HepG2 (cell line): Measurements from ENCODE around the gene HERC4. TPM values are rescaled to one million over a fixed set of nuclear protein-coding genes. Genes with fewer than 3 reads are reported as not detected.
"Not testable (repeated sequence)": the region's sequence is repeated elsewhere in the genome, so short reads cannot be mapped to it uniquely, and the experiment has no call there.

Experiments
- ATAC-seq: fragments of 200-7000 bp; cut with Tn5 transposase; 3 replicates; pipeline ENCODE4 v1.9.1; 2020; ENCODE audit warnings: mild to moderate bottlenecking, moderate library complexity
- BruUV-seq: library from RNA; stranded (reverse); fragments of 400-500 nt; replicated peaks from 2 replicates; lab custom pipeline; 2021; lab: Mats Ljungman, UMichigan
- CTCF ChIA-PET: fragments of 300-600 bp; formaldehyde crosslinking; extraction: SDS; loops from one replicate; lab custom pipeline; 2021; ENCODE audit warnings: low total read pairs, inconsistent platforms, low intra/inter-chr PET ratio; lab: Yijun Ruan, JAX
- POLR2A ChIA-PET: fragments of 350-600 bp; sonication (Branson Sonifier 250); formaldehyde crosslinking; loops from one replicate; lab custom pipeline; 2020; ENCODE audit warnings: antibody characterized with exemption, inconsistent platforms; lab: Yijun Ruan, JAX
- DNase-seq: peaks from one replicate; pipeline ENCODE4 v3.0.0-alpha.2; 2015; ENCODE audit warnings: low spot score
- FAIRE-seq: peaks from 3 replicates; lab custom pipeline; 2011; peaks lifted over from hg19 to GRCh38; lab: Jason Lieb, UNC
- H2AFZ ChIP-seq: one replicate; pipeline ENCODE4 v1.6.1; 2011; ENCODE audit warnings: low read length, inconsistent platforms
- H3K27ac ChIP-seq: fragments of 300-600 bp; 3 replicates; pipeline ENCODE4 v1.8.0; 2011; ENCODE audit warnings: mixed run types, mild to moderate bottlenecking, mixed read lengths, low read length, inconsistent platforms; ENCODE audit not compliant: insufficient read depth; ENCODE audit errors: extremely low read length
- H3K27me3 ChIP-seq, 2 experiments: fragments of 200-600 bp in 1 of 2; 2 replicates in 1 of 2; 3 replicates in 1 of 2; pipeline versions ENCODE4 v1.6.0 to v1.8.0; 2011; ENCODE audit warnings: low read length in 2 of 2, mild to moderate bottlenecking in 2 of 2, moderate library complexity in 2 of 2, inconsistent platforms in 1 of 2; ENCODE audit not compliant: insufficient read depth in 2 of 2, control insufficient read depth in 1 of 2
- H3K36me3 ChIP-seq, 2 experiments: fragments of 200-600 bp in 1 of 2; replicated peaks in 1 of 2; 2 replicates in 1 of 2; 3 replicates in 1 of 2; pipeline versions ENCODE4 v1.5.1 to v1.8.0; 2011; ENCODE audit warnings: low read length in 2 of 2, inconsistent platforms in 1 of 2; ENCODE audit not compliant: insufficient read depth in 2 of 2, control insufficient read depth in 1 of 2
- H3K4me1 ChIP-seq: 2 replicates; pipeline ENCODE4 v1.5.1; 2012; ENCODE audit warnings: low read length, inconsistent platforms; ENCODE audit not compliant: insufficient read depth
- H3K4me2 ChIP-seq: 2 replicates; pipeline ENCODE4 v1.6.0; 2011; ENCODE audit warnings: low read depth, low read length, inconsistent platforms
- H3K4me3 ChIP-seq, 3 experiments: fragments of 200-600 bp in 1 of 3; sonication (generic), shearing (Covaris generic) in 1 of 3; replicated peaks in 1 of 3; 2 replicates each; pipeline ENCODE4 v1.5.1; 2011 to 2016; ENCODE audit warnings: low read length in 3 of 3, inconsistent platforms in 2 of 3, low read depth in 2 of 3, mild to moderate bottlenecking in 2 of 3, control low read depth in 1 of 3, mixed read lengths in 1 of 3; ENCODE audit not compliant: insufficient read depth in 1 of 3
- H3K79me2 ChIP-seq: one replicate; pipeline ENCODE4 v1.6.1; 2011; ENCODE audit warnings: low read length, inconsistent platforms; ENCODE audit not compliant: insufficient read depth
- H3K9ac ChIP-seq: 2 replicates; pipeline ENCODE4 v1.6.0; 2011; ENCODE audit warnings: mild to moderate bottlenecking, low read depth, low read length, inconsistent platforms; ENCODE audit not compliant: insufficient read depth
- H3K9me3 ChIP-seq: 2 replicates; pipeline ENCODE4 v1.5.1; 2012; ENCODE audit warnings: mild to moderate bottlenecking, low read length
- H4K20me1 ChIP-seq: 2 replicates; pipeline ENCODE4 v1.6.0; 2011; ENCODE audit warnings: inconsistent platforms, mild to moderate bottlenecking, low read length, moderate library complexity; ENCODE audit not compliant: insufficient read depth
- HDAC6 ChIP-seq: fragments of 200-600 bp; sonication (generic); IDR thresholded peaks from 2 replicates; pipeline ENCODE4 v1.7.0; 2017; ENCODE audit warnings: mild to moderate bottlenecking, antibody characterized with exemption, low read length, low read depth
- MAFF ChIP-seq: IDR thresholded peaks from 2 replicates; pipeline ENCODE4 v1.6.1; 2011; ENCODE audit warnings: low read depth, low read length, improper control_type of control experiment
- MYNN ChIP-seq: sonication (generic); formaldehyde crosslinking; IDR thresholded peaks from 2 replicates; pipeline ENCODE4 v1.4.0; 2020; ENCODE audit warnings: mild to moderate bottlenecking, low read depth, missing genetic modification reagents
- ZFP1 ChIP-seq: IDR thresholded peaks from 2 replicates; pipeline ENCODE4 v1.6.1; 2016
- ZNF235 ChIP-seq: sonication (generic); formaldehyde crosslinking; IDR thresholded peaks from 2 replicates; pipeline ENCODE4 v1.8.1; 2023; ENCODE audit warnings: mild to moderate bottlenecking, missing genetic modification reagents, borderline replicate concordance
- ZNF292 ChIP-seq: sonication (generic); formaldehyde crosslinking; IDR thresholded peaks from 2 replicates; pipeline ENCODE4 v1.8.1; 2022; ENCODE audit warnings: mild to moderate bottlenecking, low read depth, missing genetic modification reagents, borderline replicate concordance
- ZSCAN20 ChIP-seq: sonication (generic); formaldehyde crosslinking; IDR thresholded peaks from 2 replicates; pipeline ENCODE4 v1.4.0; 2020; ENCODE audit warnings: missing genetic modification reagents, mild to moderate bottlenecking, borderline replicate concordance
- WGBS: methylation state at CpG from one replicate; pipeline ENCODE4 v1.1.6; 2017; ENCODE audit warnings: low lambda C conversion rate; 5-methylcytosine and 5-hydroxymethylcytosine counted together
- in situ Hi-C: cut with HindIII; loops from 2 replicates; pipeline ENCODE4 v1.10.0; 2017; ENCODE audit warnings: low pct_unique_long_range_greater_than_20kb; ENCODE audit not compliant: extremely low pct_ligation_motif_present
- intact Hi-C: fragments of 100-400 bp; cut with micrococcal nuclease; formaldehyde crosslinking; loops from one replicate; pipeline ENCODE4 v1.10.0; 2022; ENCODE audit not compliant: unreplicated experiment
- polyA plus RNA-seq, 8 experiments: library from polyadenylated mRNA; depleted of rRNA in 3 of 8; stranded (reverse) in 7 of 8; unstranded in 1 of 8; fragments of >200 nt; fragmentation: Illumina TruSeq in 4 of 8; extraction: Trizol in 4 of 8; gene quantifications; 2 replicates each; pipeline versions ENCODE4 v1.2.1 to v1.2.3, GENCODE V29; 2011 to 2016; ENCODE audit warnings: low read depth in 4 of 8, missing spikeins in 1 of 8, mixed read lengths in 1 of 8; ENCODE audit not compliant: insufficient read depth in 1 of 8
- total RNA-seq, 5 experiments: library from RNA; depleted of rRNA; stranded (reverse); fragments of >200 nt; fragmentation: Illumina TruSeq; extraction: Trizol; gene quantifications; 2 replicates each; pipeline ENCODE4 v1.2.3, GENCODE V29; 2016; ENCODE audit warnings: low read depth in 1 of 5

HERC4 gene
- total and polyA plus RNA-seq, 2 of the 13 experiments (the other 11 are each of a cell fraction or from before 2014, with no cell fraction given) = 9.8 to 20.2 TPM

- no peak for TF ChIP-seq ZNF235
- TF ChIP-seq HDAC6 = no peak
Measured at GRCh38 chr10:68027429-68027828, 47.7 kb downstream of the HERC4 start (continued).

DNA sequence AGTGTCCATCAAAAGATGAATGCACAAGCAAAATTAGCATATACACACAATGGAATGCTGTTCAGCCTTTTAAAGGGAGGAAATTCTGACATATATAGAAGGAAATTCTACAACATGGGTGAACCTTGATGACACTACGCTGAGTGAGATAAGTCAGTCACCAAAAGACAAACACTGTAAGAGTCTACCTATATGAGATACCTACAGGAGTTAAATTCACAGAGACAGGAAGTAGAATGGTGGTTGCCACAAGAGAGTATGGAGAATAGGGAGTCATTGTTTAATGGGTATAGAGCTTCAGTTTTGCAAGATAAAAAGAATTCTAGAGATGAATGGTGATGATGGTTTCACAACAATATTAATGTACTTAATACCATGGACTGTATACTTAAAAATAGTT is 51.8 kb downstream of the HERC4 start:
- H3K4me2 ChIP-seq = no peak overlapping the region
- H3K36me3 ChIP-seq = peaks cover 2% of the 10 kb centered on the region in 2 experiments; a peak in 3 of 5 replicates
- no peak for DNase-seq

DNA sequence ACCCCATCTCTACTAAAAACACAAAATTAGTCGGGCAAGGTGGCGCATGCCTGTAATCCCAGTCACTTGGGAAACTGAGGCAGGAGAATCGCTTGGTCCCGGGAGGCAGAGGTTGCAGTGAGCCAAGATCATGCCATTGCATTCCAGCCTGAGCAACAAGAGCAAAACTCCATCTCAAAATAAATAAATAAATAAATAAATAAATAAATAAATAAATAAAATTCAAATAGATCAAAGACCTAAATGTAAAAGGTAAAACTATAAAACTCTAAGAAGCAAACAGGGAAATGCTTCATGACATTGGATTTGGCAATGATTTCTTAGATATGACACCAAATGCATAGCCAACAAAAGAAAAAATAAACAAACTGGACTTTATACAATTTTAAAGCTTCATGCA is 52.8 kb downstream of the HERC4 start:
- POLR2A ChIA-PET, BruUV-seq, H3K4me1 ChIP-seq, ATAC-seq, H4K20me1 ChIP-seq, H3K9ac ChIP-seq, H3K4me3 ChIP-seq, CTCF ChIA-PET, FAIRE-seq, H2AFZ ChIP-seq, in situ Hi-C loops, H3K36me3 ChIP-seq, H3K27ac ChIP-seq, H3K9me3 ChIP-seq, H3K27me3 ChIP-seq, H3K4me2 ChIP-seq, H3K79me2 ChIP-seq, DNase-seq: not testable (repeated sequence)
- WGBS = 98% methylated on average over 4 of the region's 4 CpGs
- intact Hi-C loops = loop anchor here (10.0 kb wide), 1 partner anchor 52 kb away; the partner anchor contains the start of gene HERC4

More for the DNA sequence above, 51.8 kb downstream of the HERC4 start:
- WGBS = 96% methylated on average over 1 of the region's 1 CpG
- intact Hi-C loops = loop anchor here (10.0 kb wide), 1 partner anchor 52 kb away; the partner anchor contains the start of gene HERC4
- no peak for FAIRE-seq
- ChIA-PET CTCF (no interaction called here), POLR2A (no interaction called here)
- Histone ChIP-seq H2AFZ (no peak overlapping the region), H4K20me1 (no peaks in the 10 kb centered on the region), H3K27me3 (no peaks in the 10 kb centered on the region)
- no peak for TF ChIP-seq MAFF
- TF ChIP-seq ZSCAN20 = no peak
- no peak for TF ChIP-seq MYNN (CRISPR knock-in tag)
- no peak for TF ChIP-seq ZFP1 (CRISPR knock-in tag)
- TF ChIP-seq ZNF292 (CRISPR knock-in tag) = no peak
- TF ChIP-seq, all 625 proteins: peak for 0
- Histone ChIP-seq H3K9ac (no peak overlapping the region), H3K9me3 (no peaks in the 10 kb centered on the region), H3K27ac (no peak overlapping the region), H3K79me2 (no peaks in the 10 kb centered on the region), H3K4me1 (no peaks in the 10 kb centered on the region), H3K4me3 (no peak overlapping the region)
- in situ Hi-C loops = no loop called here
- no peak for ATAC-seq
- BruUV-seq = no TSS peak

- H3K27me3 ChIP-seq, H3K9ac ChIP-seq, H3K79me2 ChIP-seq, H3K27ac ChIP-seq, H4K20me1 ChIP-seq, POLR2A ChIA-PET, H3K4me1 ChIP-seq, H3K4me2 ChIP-seq, H3K4me3 ChIP-seq, FAIRE-seq, H3K9me3 ChIP-seq, intact Hi-C loops, ATAC-seq, H2AFZ ChIP-seq, CTCF ChIA-PET, DNase-seq, BruUV-seq, in situ Hi-C loops: not testable (repeated sequence)
- peaks cover 5 to 12% of the 10 kb centered on the region in 2 experiments for H3K36me3 ChIP-seq
- 90% methylated on average over 4 of the region's 4 CpGs for WGBS
Measured at GRCh38 chr10:68016519-68016918, 58.6 kb downstream of the HERC4 start.
